ENCODE measurements around the gene SURF2.
"Not testable (repeated sequence)": the region's sequence is repeated elsewhere in the genome, so short reads cannot be mapped to it uniquely, and the experiment has no call there.

The SURF2 gene

GRCh38 chr9:133379153-133380086 lies 23.1 kb downstream of the SURF2 start:
- DNase-seq, result no peak

GRCh38 chr9:133380734-133381133 lies 24.4 kb downstream of the SURF2 start:
- no peak for DNase-seq

DNA sequence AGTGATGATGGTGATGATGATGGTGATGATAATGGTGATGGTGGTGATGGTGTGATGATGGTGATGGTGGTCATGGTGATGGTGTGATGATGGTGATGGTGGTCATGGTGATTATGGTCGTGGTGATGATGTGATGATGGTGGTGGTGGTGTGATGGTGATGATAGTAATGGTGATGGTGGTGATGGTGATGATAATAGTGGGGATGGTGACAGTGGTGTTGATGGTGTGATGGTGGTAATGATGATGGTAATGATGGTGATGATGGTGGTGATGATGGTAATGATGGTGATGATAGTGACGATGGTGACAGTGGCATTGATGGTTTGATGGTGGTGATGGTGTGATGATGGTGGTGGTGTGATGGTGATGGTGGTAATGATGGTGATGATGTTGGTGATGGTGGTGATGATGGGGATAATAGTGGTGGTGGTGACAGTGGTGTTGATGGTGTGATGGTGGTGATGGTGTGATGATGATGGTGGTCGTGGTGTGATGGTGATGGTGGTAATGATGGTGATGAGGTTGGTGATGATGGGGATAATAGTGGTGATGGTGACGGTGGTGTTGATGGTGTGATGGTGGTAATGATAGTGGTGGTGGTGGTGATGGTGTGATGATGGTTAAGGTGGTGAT lies 26.3 kb downstream of the SURF2 start:
- no peak for DNase-seq

- no peak for DNase-seq
These were observed 27.1 kb downstream of the SURF2 start for GRCh38 chr9:133383438-133383837.

DNA sequence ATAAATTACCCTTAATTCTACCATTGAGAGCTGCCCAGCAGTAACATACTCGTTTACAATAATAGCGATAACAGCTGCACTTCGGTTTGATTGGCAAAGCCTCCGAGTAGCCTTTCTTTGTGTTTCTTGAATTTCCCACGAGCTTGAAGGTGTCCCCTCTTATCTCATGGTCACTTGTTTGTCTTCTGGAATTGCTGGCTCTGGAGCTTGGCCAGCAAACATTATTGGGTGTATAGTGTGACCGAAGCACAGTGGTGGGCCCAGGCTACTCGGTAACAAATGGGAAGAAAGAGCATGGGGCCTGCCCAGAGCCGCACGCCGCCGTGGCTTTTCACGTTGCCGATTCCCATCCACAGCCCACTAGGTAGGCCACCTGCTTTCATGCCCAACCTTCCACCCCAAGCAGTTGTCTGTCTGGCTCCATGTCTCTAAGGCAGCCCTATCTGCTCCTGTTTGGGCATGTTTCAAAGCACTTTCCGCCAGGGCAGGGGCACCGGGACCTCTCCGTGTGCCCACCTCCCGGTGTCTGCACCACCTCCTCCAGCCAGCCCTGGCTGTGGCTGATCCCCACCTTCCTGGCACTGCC lies 28.5 kb downstream of the SURF2 start:
- DNase-seq, result no peak

GRCh38 chr9:133385452-133385851 lies 29.1 kb downstream of the SURF2 start:
- no peak for DNase-seq

- DNase-seq, result no peak
These were observed 30.0 kb downstream of the SURF2 start for GRCh38 chr9:133386338-133386737.

- peak; percentile 45 for DNase-seq
These were observed 31.3 kb downstream of the SURF2 start for GRCh38 chr9:133387680-133388079.

- DNase-seq, result no peak
These were observed 32.7 kb downstream of the SURF2 start for GRCh38 chr9:133389025-133389557.

DNA sequence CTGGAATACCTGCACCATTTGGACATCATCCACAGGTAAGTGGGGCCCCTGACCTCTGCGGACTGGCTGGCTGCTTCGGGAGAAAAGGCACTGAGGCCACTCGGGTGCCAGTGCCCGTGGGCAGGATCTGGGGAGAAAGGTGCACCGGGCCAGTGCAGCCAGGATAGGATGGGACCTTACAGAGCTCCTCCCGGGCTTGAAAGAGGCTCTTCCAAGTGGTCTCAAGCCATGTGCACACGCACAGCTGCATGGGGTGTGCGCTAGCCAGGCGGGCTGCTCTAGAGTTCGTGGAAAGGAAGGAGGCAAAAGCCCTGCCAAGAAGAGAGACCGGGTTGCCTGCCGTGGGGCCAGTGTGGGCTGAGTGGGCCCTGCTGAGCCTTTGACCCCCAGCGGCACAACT lies 33.2 kb downstream of the SURF2 start:
- DNase-seq, result no peak

DNA sequence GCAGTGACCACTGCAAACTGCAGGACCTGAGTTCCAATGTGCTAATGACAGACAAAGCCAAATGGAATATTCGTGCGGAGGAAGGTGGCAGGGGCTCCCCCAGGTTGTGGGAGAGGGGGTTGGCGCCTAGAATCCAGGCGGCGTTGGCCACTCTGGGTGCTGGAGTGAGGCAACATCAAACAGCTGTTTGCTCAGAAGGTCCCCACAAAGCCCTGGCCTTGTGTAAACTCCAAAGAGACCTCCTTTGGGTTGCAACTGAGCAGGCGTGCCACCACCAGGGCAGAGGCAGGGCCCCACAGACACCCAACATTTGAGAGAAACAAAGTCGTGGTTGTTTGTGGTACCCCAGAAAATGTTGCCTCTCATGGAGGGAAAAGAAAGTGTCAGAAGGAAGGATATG lies 34.4 kb downstream of the SURF2 start:
- no peak for DNase-seq

DNA sequence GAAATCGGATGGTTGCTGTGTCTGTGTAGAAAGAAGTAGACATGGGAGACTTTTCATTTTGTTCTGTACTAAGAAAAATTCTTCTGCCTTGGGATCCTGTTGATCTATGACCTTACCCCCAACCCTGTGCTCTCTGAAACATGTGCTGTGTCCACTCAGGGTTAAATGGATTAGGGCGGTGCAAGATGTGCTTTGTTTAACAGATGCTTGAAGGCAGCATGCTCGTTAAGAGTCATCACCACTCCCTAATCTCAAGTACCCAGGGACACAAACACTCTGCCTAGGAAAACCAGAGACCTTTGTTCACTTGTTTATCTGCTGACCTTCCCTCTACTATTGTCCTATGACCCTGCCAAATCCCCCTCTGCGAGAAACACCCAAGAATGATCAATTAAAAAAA lies 35.1 kb downstream of the SURF2 start:
- not testable (repeated sequence) for DNase-seq

GRCh38 chr9:133392308-133392707 lies 36.0 kb downstream of the SURF2 start:
- DNase-seq, result not testable (repeated sequence)

DNA sequence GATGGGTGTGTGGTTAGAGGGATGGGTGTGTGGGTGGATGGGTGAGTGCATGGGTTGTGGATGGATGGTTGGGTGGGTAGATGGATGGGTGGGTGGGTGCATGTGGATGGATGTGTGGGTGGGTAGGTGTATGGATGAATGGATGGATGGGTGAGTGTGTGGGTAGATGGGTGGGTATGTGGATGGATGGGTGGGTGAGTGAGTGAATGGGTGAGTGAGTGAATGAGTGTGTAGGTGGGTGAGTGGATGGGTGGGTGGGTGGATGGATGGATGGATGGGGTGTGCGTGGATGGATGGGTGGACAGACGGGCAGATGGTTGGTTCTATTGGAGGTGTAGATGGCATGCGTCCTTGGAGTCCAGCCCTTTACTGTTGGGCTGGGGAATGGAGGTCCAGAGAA lies 37.0 kb downstream of the SURF2 start:
- no peak for DNase-seq

DNA sequence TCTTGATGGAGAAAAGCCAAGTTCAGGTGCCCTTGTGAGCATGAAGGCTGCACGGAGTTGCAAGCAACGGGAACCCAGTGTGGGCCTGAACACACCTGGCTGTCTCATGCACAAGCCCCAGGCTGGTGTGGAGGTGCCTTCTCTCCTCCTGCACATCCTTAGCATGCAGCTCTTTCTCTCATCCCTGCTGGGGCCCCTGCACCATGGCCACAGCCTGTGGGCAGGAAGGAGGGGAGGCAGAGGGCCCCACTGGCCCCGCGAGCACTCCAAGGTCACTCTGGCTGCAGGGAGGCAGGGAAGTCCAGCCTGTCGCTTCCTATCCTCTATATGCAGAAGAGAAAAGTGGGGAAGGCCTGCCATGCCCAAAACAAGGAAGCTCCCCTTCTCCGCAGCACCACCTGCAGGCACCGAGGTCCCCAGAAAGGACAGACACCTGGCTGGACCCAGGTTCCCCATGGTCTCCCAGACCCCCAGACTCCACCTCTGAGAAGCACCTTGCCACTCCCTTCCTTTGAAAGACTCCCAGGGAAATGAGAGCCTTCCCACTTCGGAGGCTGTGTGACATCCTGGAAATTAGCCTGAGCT lies 38.4 kb downstream of the SURF2 start:
- no peak for DNase-seq

- no peak for DNase-seq
These were observed 40.6 kb downstream of the SURF2 start for GRCh38 chr9:133396952-133397351.

GRCh38 chr9:133397370-133397769 lies 41.0 kb downstream of the SURF2 start:
- no peak for DNase-seq

GRCh38 chr9:133397895-133398294 lies 41.5 kb downstream of the SURF2 start:
- DNase-seq, result no peak

- no peak for DNase-seq
These were observed 43.9 kb downstream of the SURF2 start for GRCh38 chr9:133400292-133400691.

DNA sequence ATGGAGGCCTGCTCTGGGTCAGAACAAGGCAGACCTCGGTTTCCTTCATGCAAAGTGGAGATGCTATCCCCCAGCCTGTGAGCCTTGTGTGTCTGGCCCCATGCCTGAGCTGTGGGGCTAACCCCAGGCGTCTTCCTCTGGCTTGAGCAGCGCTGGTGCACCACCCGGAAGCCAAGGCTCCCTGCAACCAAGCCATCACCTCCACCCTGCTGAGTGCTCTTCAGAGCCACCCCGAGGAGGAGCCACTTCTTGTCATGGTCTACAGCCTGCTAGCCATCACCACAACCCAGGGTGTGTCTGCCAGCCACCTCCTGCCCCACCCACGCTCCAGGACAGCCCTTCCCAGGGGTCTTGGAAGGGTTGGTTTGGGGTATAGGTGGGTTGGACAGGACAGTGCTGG lies 45.2 kb downstream of the SURF2 start:
- DNase-seq, result no peak

- DNase-seq, result no peak
These were observed 46.3 kb downstream of the SURF2 start for GRCh38 chr9:133402689-133403088.

DNA sequence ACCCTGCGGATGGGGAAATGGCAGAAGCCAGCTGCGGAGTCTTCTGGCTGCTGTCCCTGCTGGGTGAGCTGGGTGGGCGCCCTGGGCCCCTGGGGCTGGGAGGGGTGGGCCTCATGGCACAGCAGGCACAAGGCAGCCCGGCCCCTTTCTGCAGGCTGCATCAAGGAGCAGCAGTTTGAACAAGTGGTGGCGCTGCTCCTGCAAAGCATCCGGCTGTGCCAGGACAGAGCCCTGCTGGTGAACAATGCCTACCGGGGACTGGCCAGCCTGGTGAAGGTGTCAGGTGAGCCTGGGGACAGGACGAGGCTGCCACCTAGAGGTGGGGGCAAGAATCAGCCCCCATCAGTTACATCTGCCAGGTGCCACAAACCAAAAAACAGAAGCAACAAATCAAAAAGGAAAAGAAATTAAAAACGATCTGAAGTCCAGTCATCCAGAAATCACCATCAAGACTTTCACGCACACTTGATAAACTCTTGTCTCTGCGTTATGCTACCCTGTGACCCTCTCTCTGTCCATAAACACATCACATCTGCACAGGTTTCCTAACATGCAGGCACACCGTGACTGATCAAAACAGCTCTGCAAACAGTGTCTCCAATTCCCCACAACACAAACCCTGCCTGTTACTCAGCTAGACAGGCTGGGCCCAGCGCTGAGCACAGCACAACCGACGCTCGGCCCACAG lies 47.6 kb downstream of the SURF2 start:
- DNase-seq, result peak; percentile 35
